IPS DF 6.9 (cell line): ENCODE data around the gene MS4A15.

Experiments
- DNase-seq: peaks from one replicate; pipeline ENCODE4 v3.0.0-alpha.2; 2013; ENCODE audit warnings: low read depth, low spot score
- H3K27ac ChIP-seq: one replicate; pipeline ENCODE4 v1.5.1; 2013; ENCODE audit warnings: low read length, control low read depth
- H3K27me3 ChIP-seq: 2 replicates; pipeline ENCODE4 v1.6.1; 2013; ENCODE audit warnings: mild to moderate bottlenecking, low read length; ENCODE audit not compliant: control insufficient read depth, insufficient read depth
- H3K36me3 ChIP-seq: 2 replicates; pipeline ENCODE4 v1.6.1; 2013; ENCODE audit warnings: low read length; ENCODE audit not compliant: control insufficient read depth, insufficient read depth
- H3K4me1 ChIP-seq: 2 replicates; pipeline ENCODE4 v1.6.1; 2013; ENCODE audit warnings: low read length; ENCODE audit not compliant: control insufficient read depth, insufficient read depth
- H3K4me3 ChIP-seq: 2 replicates; pipeline ENCODE4 v1.5.1; 2013; ENCODE audit warnings: mild to moderate bottlenecking, low read length
- H3K9me3 ChIP-seq: 2 replicates; pipeline ENCODE4 v1.6.1; 2013; ENCODE audit warnings: low read length, inconsistent platforms; ENCODE audit not compliant: control insufficient read depth, insufficient read depth
- WGBS: extraction: QIAGEN DNeasy Blood & Tissue Kit; methylation state at CpG from one replicate; pipeline ENCODE4 v1.1.7; 2013; ENCODE audit warnings: mixed read lengths, missing lambda C conversion rate; ENCODE audit not compliant: insufficient read length, insufficient coverage; 5-methylcytosine and 5-hydroxymethylcytosine counted together

Gene MS4A15

DNA sequence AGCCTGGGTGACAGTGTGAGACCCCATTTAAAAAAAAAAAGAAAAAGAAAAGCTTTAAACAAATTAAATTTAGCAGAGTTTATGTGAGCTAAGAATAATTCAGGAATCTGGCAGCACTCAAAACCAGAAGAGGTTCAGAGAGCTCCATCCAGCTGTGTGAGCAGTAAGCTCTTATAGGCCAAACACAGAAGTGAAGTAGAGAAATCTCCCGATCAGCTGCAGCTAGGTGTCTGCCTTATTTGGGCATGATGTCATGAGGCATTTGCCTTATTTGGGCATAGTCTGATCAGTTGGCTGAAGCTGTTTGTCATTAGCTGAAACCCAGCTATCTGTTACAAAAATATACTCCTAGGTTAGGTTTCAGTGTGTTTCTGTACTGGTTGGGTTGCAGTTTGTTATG, 8.2 kb downstream of the MS4A15 start:
- DNase-seq = no peak
- no peaks in the 10 kb centered on the region for H3K36me3 ChIP-seq
- no peaks in the 10 kb centered on the region for H3K27me3 ChIP-seq
- no peaks in the 10 kb centered on the region for H3K4me1 ChIP-seq
- no CpG with 5 or more reads among the region's 1 CpG for WGBS
- no peak overlapping the region for H3K4me3 ChIP-seq
- H3K27ac ChIP-seq = no peak overlapping the region
- H3K9me3 ChIP-seq = no peaks in the 10 kb centered on the region

DNA sequence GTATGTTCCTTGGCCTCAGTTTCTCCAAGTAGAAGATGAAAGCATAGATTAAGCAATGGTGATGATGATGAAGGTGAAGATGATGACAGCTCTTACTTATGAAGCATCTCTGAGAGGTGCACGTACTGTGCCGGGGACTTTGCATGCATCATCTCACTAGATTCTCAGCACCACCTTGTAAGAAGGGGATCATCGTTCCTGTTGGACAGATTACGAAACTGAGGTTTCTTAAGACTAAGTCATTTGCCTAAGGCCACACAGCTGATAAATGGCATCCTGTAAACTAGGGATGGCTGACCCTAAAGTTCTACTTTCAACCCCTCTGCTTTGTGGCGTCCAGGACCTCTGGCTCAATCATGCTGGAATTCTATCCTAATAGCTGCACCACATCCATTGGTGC, 8.7 kb downstream of the MS4A15 start:
- Histone ChIP-seq H3K27ac (no peak overlapping the region), H3K27me3 (no peaks in the 10 kb centered on the region), H3K4me3 (no peak overlapping the region), H3K9me3 (no peaks in the 10 kb centered on the region), H3K4me1 (no peaks in the 10 kb centered on the region), H3K36me3 (no peaks in the 10 kb centered on the region)
- no CpG with 5 or more reads among the region's 5 CpGs for WGBS
- no peak for DNase-seq

DNA sequence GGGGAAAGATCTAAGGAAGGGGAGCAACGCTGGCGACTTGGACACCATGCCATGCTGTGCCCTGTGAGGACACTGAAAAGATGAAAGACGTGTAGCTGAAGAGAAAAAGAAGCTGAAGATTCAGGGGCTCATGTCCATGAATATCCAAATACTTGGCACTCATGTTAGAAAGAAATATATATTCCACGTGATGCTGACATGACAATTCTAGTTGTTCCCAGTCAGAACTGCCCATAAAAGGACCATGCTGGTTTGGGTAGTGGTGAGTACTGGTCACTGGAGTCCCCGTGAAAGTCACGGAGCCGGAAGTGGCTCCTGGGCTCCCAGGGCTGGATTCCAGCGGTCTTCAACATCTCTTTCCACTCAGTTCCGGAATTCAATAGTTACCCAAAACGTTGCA, 9.9 kb downstream of the MS4A15 start:
- no CpG with 5 or more reads among the region's 10 CpGs for WGBS
- Histone ChIP-seq H3K36me3 (no peaks in the 10 kb centered on the region), H3K9me3 (no peaks in the 10 kb centered on the region), H3K27me3 (no peaks in the 10 kb centered on the region), H3K4me1 (no peaks in the 10 kb centered on the region), H3K4me3 (no peak overlapping the region), H3K27ac (no peak overlapping the region)
- DNase-seq = no peak

- DNase-seq = peak; percentile 45
- H3K9me3 ChIP-seq = no peaks in the 10 kb centered on the region
- no peaks in the 10 kb centered on the region for H3K27me3 ChIP-seq
- no peak overlapping the region for H3K4me3 ChIP-seq
- H3K4me1 ChIP-seq = no peaks in the 10 kb centered on the region
- no peak overlapping the region for H3K27ac ChIP-seq
- H3K36me3 ChIP-seq = no peaks in the 10 kb centered on the region
- no CpG with 5 or more reads among the region's 26 CpGs for WGBS
Measured at GRCh38 chr11:60767388-60767811, 10.7 kb downstream of the MS4A15 start.

- Histone ChIP-seq H3K4me1 (no peaks in the 10 kb centered on the region), H3K9me3 (no peaks in the 10 kb centered on the region), H3K4me3 (no peak overlapping the region), H3K36me3 (no peaks in the 10 kb centered on the region), H3K27ac (no peak overlapping the region), H3K27me3 (no peaks in the 10 kb centered on the region)
- WGBS = no CpG with 5 or more reads among the region's 8 CpGs
- no peak for DNase-seq
Measured at GRCh38 chr11:60768202-60768601, 11.5 kb downstream of the MS4A15 start.

DNA sequence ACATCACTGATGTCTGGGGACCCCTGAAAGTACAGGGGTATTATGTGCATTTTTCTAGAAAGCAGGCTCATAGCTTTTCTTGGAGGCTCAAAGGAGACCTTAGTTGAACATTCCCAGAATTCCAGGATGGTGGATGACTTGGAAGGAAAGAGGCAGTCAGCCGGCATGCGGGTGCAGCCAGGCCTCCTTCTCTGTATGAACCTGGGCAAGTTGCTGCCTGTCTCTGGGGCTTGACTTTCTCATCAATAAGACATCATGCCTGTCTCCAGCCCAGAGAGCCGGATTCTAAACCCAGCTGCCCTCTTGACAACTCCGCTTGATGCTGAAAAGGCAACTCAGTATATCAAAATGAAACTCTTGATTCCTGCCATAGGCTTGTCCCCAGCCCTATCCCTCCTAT, 12.6 kb downstream of the MS4A15 start:
- Histone ChIP-seq H3K27me3 (no peaks in the 10 kb centered on the region), H3K9me3 (no peaks in the 10 kb centered on the region), H3K27ac (no peak overlapping the region), H3K36me3 (no peaks in the 10 kb centered on the region), H3K4me3 (no peak overlapping the region), H3K4me1 (no peaks in the 10 kb centered on the region)
- WGBS = no CpG with 5 or more reads among the region's 4 CpGs
- no peak for DNase-seq

DNA sequence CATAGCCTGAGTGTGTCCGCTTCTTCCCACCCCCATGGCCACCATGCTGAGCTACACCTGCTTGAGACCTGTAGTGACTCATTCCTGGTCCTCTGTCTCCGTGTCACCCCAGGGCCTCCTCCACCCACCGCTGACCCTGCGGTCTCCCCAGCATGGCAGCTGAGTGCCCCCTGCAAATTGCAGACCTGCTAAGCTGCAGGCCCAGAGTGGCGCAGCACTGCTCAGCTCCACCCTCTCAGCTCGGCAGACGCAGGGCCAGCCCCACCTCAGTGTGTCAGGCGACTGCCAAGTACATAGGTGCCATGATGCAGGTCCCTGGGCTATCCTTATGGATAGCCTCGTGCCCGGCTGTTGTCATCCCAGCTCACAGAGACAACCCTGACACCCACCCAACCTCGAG, 13.1 kb downstream of the MS4A15 start:
- Histone ChIP-seq H3K4me3 (no peak overlapping the region), H3K27ac (no peak overlapping the region), H3K27me3 (no peaks in the 10 kb centered on the region), H3K36me3 (no peaks in the 10 kb centered on the region), H3K4me1 (no peaks in the 10 kb centered on the region), H3K9me3 (no peaks in the 10 kb centered on the region)
- no CpG with 5 or more reads among the region's 11 CpGs for WGBS
- no peak for DNase-seq

- Histone ChIP-seq H3K4me3 (no peak overlapping the region), H3K27me3 (no peaks in the 10 kb centered on the region), H3K27ac (no peak overlapping the region), H3K9me3 (no peaks in the 10 kb centered on the region), H3K4me1 (no peaks in the 10 kb centered on the region), H3K36me3 (no peaks in the 10 kb centered on the region)
- WGBS = no CpG with 5 or more reads among the region's 4 CpGs
- no peak for DNase-seq
Measured at GRCh38 chr11:60771146-60771545, 14.5 kb downstream of the MS4A15 start.

- Histone ChIP-seq H3K27me3 (no peaks in the 10 kb centered on the region), H3K36me3 (no peaks in the 10 kb centered on the region), H3K9me3 (no peaks in the 10 kb centered on the region), H3K4me3 (no peak overlapping the region), H3K4me1 (no peaks in the 10 kb centered on the region; the same call in 1 of the 2 replicates), H3K27ac (no peak overlapping the region)
- no peak for DNase-seq
- WGBS = no CpG with 5 or more reads among the region's 16 CpGs
Measured at GRCh38 chr11:60771879-60772525, 15.3 kb downstream of the MS4A15 start.

GRCh38 chr11:60772666-60773065, 16.0 kb downstream of the MS4A15 start:
- WGBS = no CpG with 5 or more reads among the region's 8 CpGs
- no peaks in the 10 kb centered on the region for H3K27me3 ChIP-seq

GRCh38 chr11:60774726-60775125, 18.1 kb downstream of the MS4A15 start:
- no peaks in the 10 kb centered on the region for H3K36me3 ChIP-seq
- no peaks in the 10 kb centered on the region; the same call in 1 of the 2 replicates for H3K4me1 ChIP-seq
- H3K4me3 ChIP-seq = no peak overlapping the region
- H3K27ac ChIP-seq = no peak overlapping the region
- no CpG with 5 or more reads among the region's 13 CpGs for WGBS
- no peaks in the 10 kb centered on the region for H3K9me3 ChIP-seq
- no peaks in the 10 kb centered on the region for H3K27me3 ChIP-seq
- DNase-seq = no peak

More at GRCh38 chr11:60772666-60773065, 16.0 kb downstream of the MS4A15 start:
- Histone ChIP-seq H3K27ac (no peak overlapping the region), H3K9me3 (no peaks in the 10 kb centered on the region), H3K36me3 (no peaks in the 10 kb centered on the region), H3K4me1 (no peaks in the 10 kb centered on the region; the same call in 1 of the 2 replicates), H3K4me3 (no peak overlapping the region)
- no peak for DNase-seq
